OCI-LY1 (cell line): ENCODE results near the gene PGS1.

Experiments
- EZH2 ChIP-seq: fragments of 200-600 bp; sonication (generic), shearing (Covaris generic); IDR thresholded peaks from 2 replicates; pipeline ENCODE4 v1.8.0; 2017; ENCODE audit warnings: borderline replicate concordance, mixed run types, mild to moderate bottlenecking, antibody characterized with exemption, low read length, moderate library complexity, mixed read lengths
- TF ChIP-seq, protein P1 (sequence below): fragments of 200-600 bp; sonication (generic), shearing (Covaris generic); IDR thresholded peaks from 2 replicates; pipeline ENCODE4 v1.5.1; 2017; ENCODE audit warnings: mild to moderate bottlenecking, antibody characterized with exemption, low read length, moderate library complexity, mixed read lengths

DNA sequence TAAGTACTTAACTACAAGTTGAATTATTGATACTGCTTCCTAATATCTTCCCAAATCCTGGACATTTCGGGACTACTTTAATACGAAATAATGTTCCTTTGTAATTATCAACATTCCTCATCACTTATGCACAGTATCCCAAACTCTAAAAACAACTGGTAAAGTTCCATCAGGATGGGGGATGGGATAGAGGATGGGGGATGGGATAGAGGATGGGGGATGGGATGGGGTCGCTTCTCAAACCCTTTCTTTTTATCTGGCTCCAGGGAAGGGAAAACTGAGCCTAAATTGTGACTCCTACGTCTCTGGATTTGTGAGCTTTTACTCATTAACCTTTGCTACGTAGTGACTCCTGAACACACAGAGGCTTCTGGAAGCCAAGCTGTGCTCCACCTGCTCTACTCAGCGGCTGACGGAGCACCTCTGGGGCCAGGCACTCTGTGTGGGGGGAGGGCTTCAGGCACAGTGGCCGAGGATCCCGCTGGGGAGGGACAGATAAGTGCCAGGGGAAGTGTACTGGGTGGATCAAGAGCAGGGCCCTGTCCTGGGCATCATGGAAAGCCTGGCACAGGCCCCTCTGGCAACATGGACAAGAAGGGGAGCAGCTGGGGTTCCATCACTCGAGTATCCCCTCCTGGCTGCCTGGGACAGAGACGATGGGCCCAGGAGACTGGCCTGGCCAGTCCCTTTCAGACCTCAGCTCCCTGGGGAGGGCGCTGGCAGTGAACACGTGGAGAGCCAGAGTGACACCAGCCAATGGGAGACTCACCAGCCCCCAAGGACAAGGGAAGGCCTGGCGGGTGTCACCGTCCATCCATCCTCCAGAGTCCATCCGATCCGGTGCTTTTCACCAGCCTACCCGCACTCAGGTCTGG, 56.2 kb downstream of the PGS1 start:
- TF ChIP-seq, protein P1, sequence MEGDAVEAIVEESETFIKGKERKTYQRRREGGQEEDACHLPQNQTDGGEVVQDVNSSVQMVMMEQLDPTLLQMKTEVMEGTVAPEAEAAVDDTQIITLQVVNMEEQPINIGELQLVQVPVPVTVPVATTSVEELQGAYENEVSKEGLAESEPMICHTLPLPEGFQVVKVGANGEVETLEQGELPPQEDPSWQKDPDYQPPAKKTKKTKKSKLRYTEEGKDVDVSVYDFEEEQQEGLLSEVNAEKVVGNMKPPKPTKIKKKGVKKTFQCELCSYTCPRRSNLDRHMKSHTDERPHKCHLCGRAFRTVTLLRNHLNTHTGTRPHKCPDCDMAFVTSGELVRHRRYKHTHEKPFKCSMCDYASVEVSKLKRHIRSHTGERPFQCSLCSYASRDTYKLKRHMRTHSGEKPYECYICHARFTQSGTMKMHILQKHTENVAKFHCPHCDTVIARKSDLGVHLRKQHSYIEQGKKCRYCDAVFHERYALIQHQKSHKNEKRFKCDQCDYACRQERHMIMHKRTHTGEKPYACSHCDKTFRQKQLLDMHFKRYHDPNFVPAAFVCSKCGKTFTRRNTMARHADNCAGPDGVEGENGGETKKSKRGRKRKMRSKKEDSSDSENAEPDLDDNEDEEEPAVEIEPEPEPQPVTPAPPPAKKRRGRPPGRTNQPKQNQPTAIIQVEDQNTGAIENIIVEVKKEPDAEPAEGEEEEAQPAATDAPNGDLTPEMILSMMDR = no peak
- TF ChIP-seq EZH2 = no peak
